D721Med (cell line): ENCODE results near the gene TRMT2A.

ENCODE experiments used
- DNase-seq: peaks from one replicate; pipeline ENCODE4 v3.0.0; 2011; ENCODE audit warnings: low spot score; ENCODE audit not compliant: insufficient read length
- FAIRE-seq: peaks from 2 replicates; lab custom pipeline; 2011; peaks lifted over from hg19 to GRCh38; lab: Jason Lieb, UNC
- TF ChIP-seq, protein P1 (sequence below): IDR thresholded peaks from 2 replicates; pipeline ENCODE4 v1.5.1; 2012; ENCODE audit warnings: mild to moderate bottlenecking, control low read depth; ENCODE audit not compliant: insufficient read depth; ENCODE audit errors: missing control alignments

The TRMT2A gene

GRCh38 chr22:20096574-20097420, 20.2 kb downstream of the TRMT2A start:
- TF ChIP-seq, protein P1, sequence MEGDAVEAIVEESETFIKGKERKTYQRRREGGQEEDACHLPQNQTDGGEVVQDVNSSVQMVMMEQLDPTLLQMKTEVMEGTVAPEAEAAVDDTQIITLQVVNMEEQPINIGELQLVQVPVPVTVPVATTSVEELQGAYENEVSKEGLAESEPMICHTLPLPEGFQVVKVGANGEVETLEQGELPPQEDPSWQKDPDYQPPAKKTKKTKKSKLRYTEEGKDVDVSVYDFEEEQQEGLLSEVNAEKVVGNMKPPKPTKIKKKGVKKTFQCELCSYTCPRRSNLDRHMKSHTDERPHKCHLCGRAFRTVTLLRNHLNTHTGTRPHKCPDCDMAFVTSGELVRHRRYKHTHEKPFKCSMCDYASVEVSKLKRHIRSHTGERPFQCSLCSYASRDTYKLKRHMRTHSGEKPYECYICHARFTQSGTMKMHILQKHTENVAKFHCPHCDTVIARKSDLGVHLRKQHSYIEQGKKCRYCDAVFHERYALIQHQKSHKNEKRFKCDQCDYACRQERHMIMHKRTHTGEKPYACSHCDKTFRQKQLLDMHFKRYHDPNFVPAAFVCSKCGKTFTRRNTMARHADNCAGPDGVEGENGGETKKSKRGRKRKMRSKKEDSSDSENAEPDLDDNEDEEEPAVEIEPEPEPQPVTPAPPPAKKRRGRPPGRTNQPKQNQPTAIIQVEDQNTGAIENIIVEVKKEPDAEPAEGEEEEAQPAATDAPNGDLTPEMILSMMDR, result no peak
- FAIRE-seq (no peak), DNase-seq (no peak)

GRCh38 chr22:20095521-20095920, 21.5 kb downstream of the TRMT2A start:
- TF ChIP-seq, protein P1, result no peak
- FAIRE-seq, result no peak

DNA sequence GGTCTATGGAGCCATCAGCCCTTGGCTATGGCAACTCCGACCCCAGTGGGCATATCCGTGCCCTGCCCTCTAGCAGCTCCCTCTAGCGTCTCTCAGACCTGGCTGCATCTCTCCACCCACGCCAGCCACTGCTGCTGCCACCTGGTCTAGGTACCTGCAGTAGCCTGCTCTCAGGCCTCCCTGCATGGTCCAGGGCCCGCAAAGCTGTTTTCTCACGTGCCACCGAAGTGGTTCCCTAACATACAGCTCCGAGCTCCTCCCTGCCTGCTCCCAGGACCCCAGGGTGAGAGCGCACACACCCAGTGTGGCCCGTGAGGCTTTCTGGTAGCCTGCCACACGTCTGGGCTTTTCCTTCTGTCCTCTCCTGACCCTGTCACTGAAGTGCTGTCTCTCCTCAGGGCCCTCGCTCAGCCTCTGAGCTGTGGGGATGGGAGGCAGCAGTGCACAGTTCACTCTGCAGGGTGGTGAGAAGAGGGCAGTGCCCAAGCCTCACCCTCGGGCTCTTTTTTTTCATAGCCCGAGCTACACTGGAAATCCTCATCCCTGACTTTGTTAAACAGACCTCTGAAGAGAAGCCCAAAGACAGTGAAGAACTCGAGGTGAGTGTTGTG, 22.7 kb downstream of the TRMT2A start:
- TF ChIP-seq, protein P1, result no peak
- DNase-seq (no peak), FAIRE-seq (no peak)

More at GRCh38 chr22:20095521-20095920, 21.5 kb downstream of the TRMT2A start:
- DNase-seq, result no peak

GRCh38 chr22:20093418-20094196, 23.4 kb downstream of the TRMT2A start:
- no peak for FAIRE-seq
- DNase-seq, result no peak
- TF ChIP-seq, protein P1, result no peak

DNA sequence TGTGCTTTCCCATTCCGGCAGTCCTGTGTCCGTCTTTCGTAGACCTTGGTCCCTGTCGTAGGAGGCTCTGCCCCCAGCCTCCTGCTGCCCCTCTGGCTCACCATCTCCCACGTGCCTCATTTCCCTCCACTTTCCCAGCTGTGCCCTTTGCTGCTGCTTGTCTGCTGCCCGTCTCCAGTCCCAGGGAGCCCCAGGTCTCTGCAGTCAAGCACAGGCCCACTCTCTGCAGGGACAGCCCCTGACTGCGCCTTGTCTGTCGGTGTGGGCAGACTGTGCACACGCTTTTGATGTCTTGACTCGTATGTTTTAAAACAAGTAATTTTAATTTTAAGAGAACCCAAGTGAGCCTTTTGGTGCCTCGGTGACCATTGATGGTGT, 24.6 kb downstream of the TRMT2A start:
- FAIRE-seq (no peak), DNase-seq (no peak)
- TF ChIP-seq, protein P1, result no peak

GRCh38 chr22:20091690-20092476, 25.1 kb downstream of the TRMT2A start:
- TF ChIP-seq, protein P1, result no peak
- no peak for FAIRE-seq

More at GRCh38 chr22:20091690-20092476, 25.1 kb downstream of the TRMT2A start:
- no peak for DNase-seq
